ENCODE data around the gene LOC128125822.
"Not testable (repeated sequence)": the region's sequence is repeated elsewhere in the genome, so short reads cannot be mapped to it uniquely, and the experiment has no call there.

LOC128125822 gene

GRCh38 chr6:63584125-63584514 lies 11.8 kb downstream of the LOC128125822 start:
- no peak for TF ChIP-seq CTCF (IDR thresholded peaks at IDR 0.05; ENCODE audit: unreplicated experiment)
- Mint-ChIP-seq H3K4me3 (no peak overlapping the region), H3K4me1 (no peaks in the 10 kb centered on the region), H3K9me3 (no peaks in the 10 kb centered on the region), H3K36me3 (peaks cover 16% of the 10 kb centered on the region), H3K27me3 (ENCODE audit: low read depth) (no peaks in the 10 kb centered on the region), H3K27ac (no peak overlapping the region)
- no peak for DNase-seq (ENCODE audit: low spot score in 2 of 2, unreplicated experiment in 2 of 2)

GRCh38 chr6:63584566-63584965 lies 12.3 kb downstream of the LOC128125822 start:
- DNase-seq (ENCODE audit: low spot score in 2 of 2, unreplicated experiment in 2 of 2): no peak
- Mint-ChIP-seq H3K4me3 (no peak overlapping the region), H3K9me3 (no peaks in the 10 kb centered on the region), H3K27ac (no peak overlapping the region), H3K27me3 (ENCODE audit: low read depth) (no peaks in the 10 kb centered on the region), H3K36me3 (peaks cover 16% of the 10 kb centered on the region), H3K4me1 (no peaks in the 10 kb centered on the region)
- no peak for TF ChIP-seq CTCF (IDR thresholded peaks at IDR 0.05; ENCODE audit: unreplicated experiment)

- DNase-seq (ENCODE audit: low spot score in 2 of 2, unreplicated experiment in 2 of 2); H3K27me3 Mint-ChIP-seq (ENCODE audit: low read depth); H3K4me3 Mint-ChIP-seq; H3K27ac Mint-ChIP-seq; H3K36me3 Mint-ChIP-seq; H3K9me3 Mint-ChIP-seq; H3K4me1 Mint-ChIP-seq: not testable (repeated sequence)
Observed at GRCh38 chr6:63585652-63586051, 13.4 kb downstream of the LOC128125822 start.

- no peak overlapping the region for H3K4me3 Mint-ChIP-seq
- no peak for DNase-seq (ENCODE audit: low spot score in 2 of 2, unreplicated experiment in 2 of 2)
- H3K4me1 Mint-ChIP-seq: no peaks in the 10 kb centered on the region
- H3K27me3 Mint-ChIP-seq (ENCODE audit: low read depth): no peaks in the 10 kb centered on the region
- H3K9me3 Mint-ChIP-seq: no peaks in the 10 kb centered on the region
- no peak for TF ChIP-seq CTCF (IDR thresholded peaks at IDR 0.05; ENCODE audit: unreplicated experiment)
- H3K27ac Mint-ChIP-seq: no peak overlapping the region
- no peaks in the 10 kb centered on the region for H3K36me3 Mint-ChIP-seq
Observed at GRCh38 chr6:63589952-63590411, 17.7 kb downstream of the LOC128125822 start.

- H3K4me1 Mint-ChIP-seq: peaks cover 4% of the 10 kb centered on the region
- no peaks in the 10 kb centered on the region for H3K9me3 Mint-ChIP-seq
- DNase-seq (ENCODE audit: low spot score in 2 of 2, unreplicated experiment in 2 of 2): no peak
- no peaks in the 10 kb centered on the region for H3K36me3 Mint-ChIP-seq
- H3K27ac Mint-ChIP-seq: no peak overlapping the region
- H3K27me3 Mint-ChIP-seq (ENCODE audit: low read depth): no peaks in the 10 kb centered on the region
- no peak for TF ChIP-seq CTCF (IDR thresholded peaks at IDR 0.05; ENCODE audit: unreplicated experiment)
- H3K4me3 Mint-ChIP-seq: no peak overlapping the region
Observed at GRCh38 chr6:63592886-63593285, 20.6 kb downstream of the LOC128125822 start.

- H3K27ac Mint-ChIP-seq: no peak overlapping the region
- H3K9me3 Mint-ChIP-seq: no peaks in the 10 kb centered on the region
- no peaks in the 10 kb centered on the region for H3K36me3 Mint-ChIP-seq
- peaks cover 4% of the 10 kb centered on the region for H3K4me1 Mint-ChIP-seq
- no peaks in the 10 kb centered on the region for H3K27me3 Mint-ChIP-seq (ENCODE audit: low read depth)
- no peak for DNase-seq (ENCODE audit: low spot score in 2 of 2, unreplicated experiment in 2 of 2)
- peak overlapping the region; percentile 92 for H3K4me3 Mint-ChIP-seq
- no peak for TF ChIP-seq CTCF (IDR thresholded peaks at IDR 0.05; ENCODE audit: unreplicated experiment)
Observed at GRCh38 chr6:63597141-63598048, 25.1 kb downstream of the LOC128125822 start.

Measured in mesothelial cell of epicardium (in vitro differentiated cells).